ENCODE data around the gene RAMP3.

- TF ChIP-seq CTCF (conservative IDR thresholded peaks at IDR 0.05 in 1 of 2, IDR thresholded peaks at IDR 0.05 in 1 of 2; ENCODE audit: low read depth in 1 of 2, low read length in 2 of 2) (no peak), EZH2 (IDR thresholded peaks at IDR 0.05; ENCODE audit: low read length, missing control alignments) (no peak)
These were observed 33.8 kb downstream of the RAMP3 start for GRCh38 chr7:45191396-45191795.

Measured in fibroblast of lung (primary cell).